ENCODE results near the gene SLC46A3.

- TF ChIP-seq ELK4 (IDR thresholded peaks at IDR 0.05; ENCODE audit: borderline replicate concordance, low read depth, low read length) (no peak), ZSCAN23 (tag by site-specific recombination; IDR thresholded peaks at IDR 0.05) (no peak), CTCF (tag by site-specific recombination; IDR thresholded peaks at IDR 0.05) (no peak), REST (tag by site-specific recombination; IDR thresholded peaks at IDR 0.05) (no peak), ZBTB11 (tag by site-specific recombination; conservative IDR thresholded peaks at IDR 0.05; ENCODE audit: low read depth) (no peak), ZNF560 (tag by site-specific recombination; IDR thresholded peaks at IDR 0.05; ENCODE audit: borderline replicate concordance) (no peak), WT1 (tag by site-specific recombination; IDR thresholded peaks at IDR 0.05) (no peak), ZNF654 (tag by site-specific recombination; IDR thresholded peaks at IDR 0.05; ENCODE audit: low read depth) (no peak)
Observed at GRCh38 chr13:28685114-28685513, 33.7 kb downstream of the SLC46A3 start.
